Measurements from ENCODE around the gene TNNC2. TPM values are rescaled to one million over a fixed set of nuclear protein-coding genes. Genes with fewer than 3 reads are reported as not detected.
A peak's percentile ranks its signal among the peaks of the same experiment; 100 is the strongest.

TNNC2 gene
- total and polyA plus RNA-seq, 2 of the 8 experiments (the other 6 are each of a cell fraction or from before 2014, with no cell fraction given), result 5.7 to 7.6 TPM

- H2BK15ac ChIP-seq (ENCODE audit: low read length), result no peak within 1 kb of the TSS
- 23% methylated on average over 20 of the region's 35 CpGs; no CpG with 5 or more reads in 1 of the 2 experiments for WGBS, 2 experiments (ENCODE audit: extremely low coverage in 1 of 2, insufficient coverage in 1 of 2, insufficient read length in 1 of 2, insufficient replicate concordance in 2 of 2, low coverage in 1 of 2, low lambda C conversion rate in 2 of 2, missing lambda C conversion rate in 1 of 2)
- H3K56ac ChIP-seq (replicated peaks; ENCODE audit: insufficient read length, low read depth, low read length), result peak within 1 kb of the TSS; percentile 54
- peak within 1 kb of the TSS; percentile 88 for H3K18ac ChIP-seq (ENCODE audit: extremely low read depth, low read length)
- CTCF ChIA-PET (ENCODE audit: partially characterized antibody), result interaction anchor here (0.7 to 2.1 kb wide), 8 partner anchors 9 to 244 kb away, joined by 3 to 5 read pairs (median 4); no protein-coding TSS in a partner anchor
- peaks cover 8% of the 10 kb centered on the region; the same call in 1 of the 2 replicates for H3K23me2 ChIP-seq (ENCODE audit: low read depth, low read length)
- FAIRE-seq, result no peak
- peaks cover 0 to 11% of the 10 kb centered on the region in 2 experiments; a peak in 1 of 4 replicates for H3K79me2 ChIP-seq (ENCODE audit: control insufficient read depth in 1 of 2, insufficient read depth in 2 of 2, low read length in 2 of 2)
- H3K9me3 ChIP-seq (ENCODE audit: insufficient read depth in 2 of 2, low read depth in 1 of 2, low read length in 1 of 2), result no peaks in the 10 kb centered on the region
- H4K5ac ChIP-seq (ENCODE audit: insufficient read length, low read depth, low read length), result peak within 1 kb of the TSS; percentile 93
- peak within 1 kb of the TSS; percentile 43 to 67 (median 64); a peak in 6 of 7 replicates for H3K9ac ChIP-seq (replicated peaks in 1 of 4; ENCODE audit: extremely low read depth in 1 of 4, low read depth in 3 of 4, low read length in 3 of 4)
- H4K8ac ChIP-seq (ENCODE audit: extremely low read depth, insufficient read depth, low read length), result peak within 1 kb of the TSS; percentile 90
- no peaks in the 10 kb centered on the region for H3K27me3 ChIP-seq (replicated peaks in 1 of 4; ENCODE audit: control insufficient read depth in 3 of 4, extremely low read depth in 1 of 4, insufficient read depth in 3 of 4, low read length in 3 of 4)
- 0 out of 2 replicates have a peak within 1 kb of the TSS, but pooled peaks have one; percentile 0 for H2BK12ac ChIP-seq (ENCODE audit: low read depth, low read length)
- no peak within 1 kb of the TSS for H2BK120ac ChIP-seq (replicated peaks; ENCODE audit: low read depth, low read length)
- peak within 1 kb of the TSS; percentile 83; the same call in 1 of the 2 replicates for H2BK5ac ChIP-seq (ENCODE audit: low read depth, low read length)
- POLR2A ChIA-PET (ENCODE audit: partially characterized antibody), result interaction anchor here (1.0 to 13.8 kb wide), 18 partner anchors 10 to 139 kb away, joined by 3 to 178 read pairs (median 4); partner anchors contain the start of genes ACOT8, PCIF1, UBE2C and ZNF335
- peak in 1 of 2 experiments; percentile 90 for DNase-seq (ENCODE audit: low read depth in 1 of 2, low spot score in 2 of 2)
- H2AK5ac ChIP-seq (ENCODE audit: low read depth, low read length), result no peak within 1 kb of the TSS
- peak within 1 kb of the TSS; percentile 87 for H3K4ac ChIP-seq (replicated peaks; ENCODE audit: insufficient read length, low read depth, low read length)
- peaks cover 0 to 5% (median 0%) of the 10 kb centered on the region in 4 experiments; a peak in 1 of 8 replicates for H3K36me3 ChIP-seq (ENCODE audit: control insufficient read depth in 2 of 4, insufficient read depth in 4 of 4, low read length in 3 of 4)
- H3K4me3 ChIP-seq (ENCODE audit: extremely low read depth in 1 of 4, insufficient read depth in 2 of 4, low read depth in 3 of 4, low read length in 4 of 4), result peak within 1 kb of the TSS; percentile 61 to 77 (median 74)
- H2BK20ac ChIP-seq (ENCODE audit: low read length), result no peak within 1 kb of the TSS; the same call in 1 of the 2 replicates
- peak within 1 kb of the TSS; percentile 87 to 88 for H3K4me2 ChIP-seq (ENCODE audit: insufficient read depth in 1 of 2, low read depth in 2 of 2, low read length in 2 of 2)
- peak within 1 kb of the TSS; percentile 75 for H4K91ac ChIP-seq (replicated peaks; ENCODE audit: insufficient read length, low read length)
- H3K27ac ChIP-seq (ENCODE audit: low read depth, low read length), result peak within 1 kb of the TSS; percentile 73
- peaks cover 0 to 17% (median 8%) of the 10 kb centered on the region in 4 experiments; a peak in 6 of 7 replicates for H3K4me1 ChIP-seq (replicated peaks in 1 of 4; ENCODE audit: control insufficient read depth in 3 of 4, insufficient read depth in 4 of 4, low read length in 3 of 4)
- H2AFZ ChIP-seq (ENCODE audit: low read length), result peak within 1 kb of the TSS; percentile 47; the same call in 1 of the 2 replicates
- H3K23ac ChIP-seq (ENCODE audit: insufficient read length), result no peak within 1 kb of the TSS
- H3K79me1 ChIP-seq (ENCODE audit: low read depth, low read length), result peaks cover 9% of the 10 kb centered on the region
- peaks cover 0 to 4% of the 10 kb centered on the region in 2 experiments for H4K20me1 ChIP-seq (replicated peaks in 1 of 2; ENCODE audit: control insufficient read depth in 1 of 2, insufficient read depth in 2 of 2, low read length in 2 of 2)
- no peak within 1 kb of the TSS for H3K14ac ChIP-seq (ENCODE audit: insufficient read length)
- TF ChIP-seq USF2 (IDR thresholded peaks at IDR 0.05; ENCODE audit: low read length) (no peak), NRF1 (IDR thresholded peaks at IDR 0.05; ENCODE audit: low read depth, low read length) (no peak), KDM4A (IDR thresholded peaks at IDR 0.05; ENCODE audit: low read depth, low read length, severe bottlenecking) (no peak), RFX5 (IDR thresholded peaks at IDR 0.05; ENCODE audit: borderline replicate concordance, low read depth, low read length) (no peak), GABPA (IDR thresholded peaks at IDR 0.05; ENCODE audit: borderline replicate concordance, insufficient read depth, low read length) (0 out of 2 replicates have a peak, but pooled peaks have one; percentile 48), SP4 (IDR thresholded peaks at IDR 0.05; ENCODE audit: low read length) (0 out of 2 replicates have a peak, but pooled peaks have one; percentile 7)
- TF ChIP-seq, protein P1, sequence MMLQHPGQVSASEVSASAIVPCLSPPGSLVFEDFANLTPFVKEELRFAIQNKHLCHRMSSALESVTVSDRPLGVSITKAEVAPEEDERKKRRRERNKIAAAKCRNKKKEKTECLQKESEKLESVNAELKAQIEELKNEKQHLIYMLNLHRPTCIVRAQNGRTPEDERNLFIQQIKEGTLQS (IDR thresholded peaks at IDR 0.05; ENCODE audit: insufficient read depth, low read depth, low read length), result no peak
Measured at GRCh38 chr20:45833030-45833882, 6.1 kb upstream of the TNNC2 start, which contains the start of gene SNX21. Gene SNX21, plus strand, starts transcription at chr20:45833799. Its CDS starts 121 bp downstream, at chr20:45833920.

Measured in H1 (cell line).